Smooth muscle cell of the brain vasculature (primary cell): ENCODE data around the gene SLC6A2.
"Not testable (repeated sequence)": the region's sequence is repeated elsewhere in the genome, so short reads cannot be mapped to it uniquely, and the experiment has no call there.

Experiments used
- DNase-seq: peaks from one replicate; pipeline ENCODE4 v3.0.0-alpha.2; 2012; ENCODE audit warnings: low read depth, low spot score

Gene SLC6A2

GRCh38 chr16:55710466-55710865, 54.7 kb downstream of the SLC6A2 start:
- no peak for DNase-seq

GRCh38 chr16:55711959-55712876, 56.4 kb downstream of the SLC6A2 start:
- DNase-seq = peak; percentile 13

DNA sequence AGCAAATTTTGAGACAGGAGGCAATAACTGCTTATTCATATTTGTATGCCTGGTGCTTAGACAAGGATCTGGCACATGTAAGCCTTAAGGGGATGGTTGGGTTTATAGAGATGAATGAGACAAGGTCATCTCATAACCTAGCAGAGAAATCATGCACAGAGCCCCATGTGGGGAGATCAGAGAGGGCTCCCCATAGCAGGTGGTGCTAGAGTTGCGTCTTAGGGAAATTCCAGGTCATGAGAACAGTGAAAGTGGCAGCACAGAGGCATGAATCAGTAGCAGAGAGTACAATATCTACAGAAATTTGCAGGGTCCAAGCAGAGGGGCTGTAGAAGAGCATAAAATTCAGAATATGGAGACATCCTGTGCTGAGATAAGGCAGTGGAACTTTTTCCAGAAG, 57.3 kb downstream of the SLC6A2 start:
- no peak for DNase-seq

- no peak for DNase-seq
Measured at GRCh38 chr16:55717326-55717725, 61.5 kb downstream of the SLC6A2 start.

DNA sequence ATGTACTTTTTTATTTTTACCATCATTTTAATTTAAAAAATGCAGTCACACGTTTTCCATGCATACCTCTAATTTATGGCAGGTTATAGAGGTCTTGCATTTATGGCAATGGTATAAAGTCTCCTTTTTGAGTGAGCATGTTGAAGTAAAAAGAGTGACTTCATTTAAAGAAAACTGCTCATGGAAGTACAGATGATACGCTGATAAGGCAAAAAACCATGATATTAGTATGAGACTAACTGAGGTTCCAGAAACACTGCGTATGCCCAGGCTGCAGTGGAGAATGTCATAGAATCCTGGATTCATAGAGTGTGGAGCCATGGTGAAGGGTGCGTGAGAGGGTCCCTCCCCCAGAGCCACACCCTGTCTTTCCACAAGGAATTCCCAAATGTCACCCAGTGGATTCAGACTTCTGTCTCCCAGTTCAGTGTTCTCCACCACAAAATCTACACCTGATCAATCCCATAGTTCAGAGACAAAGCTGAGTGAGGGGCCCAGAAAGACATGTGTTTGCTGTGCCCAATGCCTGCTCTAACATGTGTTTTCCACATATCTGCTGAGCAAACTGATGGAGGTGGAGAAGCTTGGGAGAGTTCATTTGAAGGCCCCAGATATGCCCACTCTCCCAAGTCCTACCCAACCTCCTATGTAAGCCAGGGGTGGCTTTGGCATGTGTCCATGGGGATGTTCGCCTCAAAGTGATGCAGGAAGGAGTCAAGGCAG, 69.4 kb downstream of the SLC6A2 start:
- no peak for DNase-seq

DNA sequence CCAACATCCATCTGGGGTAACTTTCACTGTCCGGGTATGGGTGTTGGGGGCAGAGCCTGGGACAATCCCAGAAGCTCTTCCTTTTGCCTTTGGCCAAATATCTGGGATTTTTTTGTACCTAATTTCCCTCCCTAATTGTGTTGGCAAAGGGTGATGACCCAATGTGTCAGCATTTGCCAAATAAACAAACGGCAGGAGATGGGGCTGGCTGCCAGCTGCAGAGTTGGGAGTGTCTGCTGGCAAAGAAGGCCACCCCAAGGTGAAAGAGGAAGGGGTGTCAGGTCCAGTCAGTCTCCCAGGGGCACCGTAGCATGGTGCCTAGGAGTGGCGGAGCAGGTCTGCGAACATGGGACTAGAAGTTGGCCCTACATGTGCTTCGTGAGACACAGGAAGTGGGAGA, 73.0 kb downstream of the SLC6A2 start:
- DNase-seq = no peak

DNA sequence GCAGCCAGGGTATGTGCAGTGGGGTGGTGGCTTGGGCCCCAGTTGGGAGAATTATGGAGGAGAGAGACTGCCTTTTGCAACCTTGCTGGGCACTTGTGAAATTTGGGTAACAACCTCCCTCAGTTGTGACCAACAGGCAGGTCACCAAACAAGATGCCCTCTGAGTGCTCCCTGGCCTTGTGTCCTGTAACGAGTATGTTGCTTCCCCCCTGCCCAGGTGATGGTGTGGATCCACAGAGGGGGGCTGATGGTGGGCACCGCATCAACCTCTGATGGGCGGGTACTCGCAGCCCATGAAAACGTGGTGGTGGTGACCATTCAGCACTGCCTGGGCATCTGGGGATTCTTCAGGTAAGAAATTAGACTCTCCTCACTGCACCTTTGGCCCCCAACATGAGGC, 74.3 kb downstream of the SLC6A2 start:
- no peak for DNase-seq

DNA sequence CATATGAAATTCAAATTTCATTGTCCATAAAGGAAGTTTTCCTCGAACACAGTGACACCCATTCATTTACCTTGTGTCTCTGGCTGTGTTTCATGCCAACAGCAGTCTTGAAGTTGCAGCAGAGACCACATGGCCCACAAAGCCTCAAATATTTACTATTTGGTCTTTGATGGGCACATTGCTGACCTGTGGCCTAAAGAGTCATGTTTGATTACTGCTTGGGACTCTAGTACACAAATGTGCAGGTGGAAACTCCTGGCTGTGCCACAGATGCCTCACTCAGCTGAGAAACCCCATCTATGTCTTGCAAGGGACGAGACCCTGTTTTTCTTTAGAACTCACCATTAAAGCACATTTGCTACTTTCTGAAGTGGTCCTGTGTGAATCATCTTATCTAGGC, 76.7 kb downstream of the SLC6A2 start:
- no peak for DNase-seq

GRCh38 chr16:55734665-55735064, 78.9 kb downstream of the SLC6A2 start:
- no peak for DNase-seq

- DNase-seq = no peak
Measured at GRCh38 chr16:55735120-55735781, 79.5 kb downstream of the SLC6A2 start.

- DNase-seq = no peak
Measured at GRCh38 chr16:55736671-55737070, 80.9 kb downstream of the SLC6A2 start.

DNA sequence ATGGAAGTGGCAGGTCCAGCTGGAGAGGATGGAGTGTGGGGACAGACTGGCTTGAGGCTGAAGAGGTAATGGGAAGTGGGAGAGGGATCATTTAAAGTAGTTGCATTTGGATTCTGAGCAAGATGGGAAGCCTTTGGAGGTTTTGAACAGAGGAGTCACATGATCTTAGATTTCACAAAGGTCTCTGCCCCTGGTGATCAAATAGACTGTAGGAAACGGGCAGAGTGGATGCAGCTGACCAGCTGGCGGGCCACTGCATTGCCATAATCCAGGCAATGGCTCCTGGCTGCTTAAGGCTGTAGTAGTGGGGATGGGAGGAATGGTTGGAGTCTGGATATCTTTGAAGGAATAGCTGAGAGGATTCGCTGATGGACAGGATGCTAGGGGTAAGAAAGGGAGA, 81.5 kb downstream of the SLC6A2 start:
- no peak for DNase-seq

DNA sequence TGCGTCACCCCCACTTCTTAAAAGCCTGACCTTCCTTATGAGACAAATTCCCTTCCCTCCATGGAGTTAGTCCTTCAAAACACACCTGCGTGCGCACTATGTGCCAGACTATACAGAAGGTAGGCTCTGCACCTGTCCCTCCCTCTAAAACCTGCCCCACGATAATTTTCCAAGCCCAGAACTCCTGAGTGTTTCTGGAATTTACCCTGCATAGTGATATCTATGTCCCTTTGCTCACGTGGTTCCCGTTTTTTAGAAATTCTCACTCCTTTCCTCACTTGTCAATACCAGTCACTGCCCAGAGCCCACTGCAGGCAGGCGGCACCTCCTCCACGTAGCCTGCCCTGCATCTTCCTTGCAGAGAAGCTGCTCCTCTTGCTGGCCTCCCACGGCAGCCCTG, 82.2 kb downstream of the SLC6A2 start:
- no peak for DNase-seq

DNA sequence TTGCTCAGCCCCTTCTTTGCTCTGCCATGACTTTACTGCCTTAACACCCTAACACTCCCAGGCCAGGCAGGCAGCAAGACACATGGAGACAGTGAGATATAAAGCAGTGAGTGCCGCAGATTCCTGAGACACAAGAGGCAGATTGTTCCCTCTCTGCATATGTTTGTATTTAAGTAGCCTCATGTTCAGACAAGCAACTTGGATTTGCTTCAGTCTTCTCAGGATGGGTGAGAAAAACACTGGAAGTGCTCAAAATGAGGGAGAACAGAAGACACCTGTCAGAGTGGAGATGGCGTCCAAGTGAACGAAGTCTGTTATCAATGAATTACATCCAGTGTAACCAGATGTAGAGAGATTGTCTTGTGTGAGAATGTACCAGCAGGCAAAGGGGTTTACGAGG, 90.3 kb downstream of the SLC6A2 start:
- no peak for DNase-seq

GRCh38 chr16:55747785-55748184, 92.0 kb downstream of the SLC6A2 start:
- DNase-seq = no peak

GRCh38 chr16:55752465-55753144, 96.8 kb downstream of the SLC6A2 start:
- not testable (repeated sequence) for DNase-seq

DNA sequence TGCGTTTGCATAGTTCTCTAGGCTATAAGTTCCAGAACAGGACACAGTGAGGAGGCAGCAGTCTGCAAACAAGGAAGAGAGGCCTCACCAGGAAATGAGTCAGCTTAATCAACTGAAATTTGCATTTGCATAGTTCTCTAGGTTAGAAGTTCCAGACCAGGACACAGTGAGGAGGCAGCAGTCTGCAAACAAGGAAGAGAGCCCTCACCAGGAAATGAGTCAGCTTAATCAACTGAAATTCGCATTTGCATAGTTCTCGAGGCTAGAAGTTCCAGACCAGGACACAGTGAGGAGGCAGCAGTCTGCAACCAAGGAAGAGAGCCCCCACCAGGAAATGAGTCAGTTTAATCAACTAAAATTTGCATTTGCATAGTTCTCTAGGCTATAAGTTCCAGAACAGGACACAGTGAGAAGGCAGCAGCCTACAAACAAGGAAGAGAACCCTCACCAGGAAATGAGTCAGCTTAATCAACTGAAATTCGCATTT, 97.4 kb downstream of the SLC6A2 start:
- not testable (repeated sequence) for DNase-seq
